ENCODE results near the gene MAP3K20.

GRCh38 chr2:173252581-173252980 is 176.9 kb downstream of the MAP3K20 start:
- TF ChIP-seq SMC3 (IDR thresholded peaks at IDR 0.05; ENCODE audit: borderline replicate concordance, low read length), result no peak
- no peak for TF ChIP-seq EZH2 (IDR thresholded peaks at IDR 0.05; ENCODE audit: borderline replicate concordance, control insufficient read depth, low read depth, low read length)
- TF ChIP-seq RCOR1 (conservative IDR thresholded peaks at IDR 0.05; ENCODE audit: low read depth, low read length), result no peak
- no peak for TF ChIP-seq ZSCAN29 (IDR thresholded peaks at IDR 0.05)
- TF ChIP-seq NFIC (IDR thresholded peaks at IDR 0.05; ENCODE audit: low read depth, low read length), result no peak
- TF ChIP-seq SIN3A (IDR thresholded peaks at IDR 0.05; ENCODE audit: low read depth, low read length), result no peak
- no peak for TF ChIP-seq HDGF (IDR thresholded peaks at IDR 0.05)
- no peak for TF ChIP-seq JUND (IDR thresholded peaks at IDR 0.05; ENCODE audit: low read depth, low read length)
